ENCODE measurements around the gene RNF44. TPM values are rescaled to one million over a fixed set of nuclear protein-coding genes. Genes with fewer than 3 reads are reported as not detected.

RNF44 gene
- total and polyA plus RNA-seq, 7 donors, result 7.6 to 64.0 (median 15.0) TPM

GRCh38 chr5:176578391-176578808 lies 41.2 kb upstream of the RNF44 start:
- Histone ChIP-seq H3K4me1 (no peaks in the 10 kb centered on the region), H3K27me3 (peaks cover 0 to 13% (median 0%) of the 10 kb centered on the region in 3 donors), H3K27ac (no peak overlapping the region), H3K4me3 (no peak overlapping the region), H3K36me3 (no peaks in the 10 kb centered on the region), H3K9me3 (no peaks in the 10 kb centered on the region)
- TF ChIP-seq POLR2AphosphoS5 (IDR thresholded peaks at IDR 0.05) (no peak), CTCF (IDR thresholded peaks at IDR 0.05) (peak in 1 of 4 experiments; percentile 35)
- WGBS, 2 donors, result 44 to 50% methylated on average over 15 of the region's 15 CpGs
- no peak for DNase-seq
- intact Hi-C loops (cut with DNase I), result loop anchor here (10.0 kb wide), 2 partner anchors 66 to 164 kb away; partner anchors contain the start of genes CLTB and TSPAN17

- TF ChIP-seq EP300 (IDR thresholded peaks at IDR 0.05) (no peak), POLR2A (IDR thresholded peaks at IDR 0.05) (no peak), CTCF (IDR thresholded peaks at IDR 0.05) (no peak), POLR2AphosphoS5 (IDR thresholded peaks at IDR 0.05) (no peak)
- Histone ChIP-seq H3K4me1 (no peaks in the 10 kb centered on the region), H3K36me3 (no peaks in the 10 kb centered on the region), H3K27ac (no peak overlapping the region), H3K9me3 (no peaks in the 10 kb centered on the region), H3K27me3 (peaks cover 0 to 13% (median 0%) of the 10 kb centered on the region in 3 donors), H3K4me3 (no peak overlapping the region)
- intact Hi-C loops (cut with DNase I), result loop anchor here (10.0 kb wide), 2 partner anchors 67 to 163 kb away; partner anchors contain the start of genes CLTB and TSPAN17
- DNase-seq, result no peak
- 86 to 91% methylated on average over 36 of the region's 36 CpGs for WGBS, 2 donors
Observed at GRCh38 chr5:176577312-176578176, 40.3 kb upstream of the RNF44 start.

GRCh38 chr5:176575488-176576422 lies 38.6 kb upstream of the RNF44 start:
- Histone ChIP-seq H3K27me3 (peaks cover 0 to 13% (median 0%) of the 10 kb centered on the region in 3 donors), H3K36me3 (no peaks in the 10 kb centered on the region), H3K9me3 (no peaks in the 10 kb centered on the region), H3K4me3 (no peak overlapping the region), H3K4me1 (no peaks in the 10 kb centered on the region), H3K27ac (no peak overlapping the region)
- TF ChIP-seq EP300 (IDR thresholded peaks at IDR 0.05), result no peak
- no peak for TF ChIP-seq POLR2A (IDR thresholded peaks at IDR 0.05)
- TF ChIP-seq POLR2AphosphoS5 (IDR thresholded peaks at IDR 0.05), result no peak
- no peak for TF ChIP-seq CTCF (IDR thresholded peaks at IDR 0.05)
- WGBS, 2 donors, result 89 to 90% methylated on average over 37 of the region's 37 CpGs
- intact Hi-C loops (cut with DNase I), result loop anchor here (10.0 kb wide), 2 partner anchors 69 to 161 kb away; partner anchors contain the start of genes CLTB and TSPAN17
- no peak for DNase-seq

GRCh38 chr5:176575066-176575465 lies 37.9 kb upstream of the RNF44 start:
- Histone ChIP-seq H3K36me3 (no peaks in the 10 kb centered on the region), H3K27me3 (peaks cover 0 to 16% (median 0%) of the 10 kb centered on the region in 3 donors), H3K27ac (no peak overlapping the region), H3K4me1 (no peaks in the 10 kb centered on the region), H3K4me3 (no peak overlapping the region), H3K9me3 (no peaks in the 10 kb centered on the region)
- DNase-seq, result no peak
- WGBS, 2 donors, result 90 to 91% methylated on average over 14 of the region's 14 CpGs
- TF ChIP-seq POLR2AphosphoS5 (IDR thresholded peaks at IDR 0.05) (no peak), CTCF (IDR thresholded peaks at IDR 0.05) (no peak), EP300 (IDR thresholded peaks at IDR 0.05) (no peak), POLR2A (IDR thresholded peaks at IDR 0.05) (no peak)
- intact Hi-C loops (cut with DNase I), result loop anchor here (10.0 kb wide), 2 partner anchors 70 to 160 kb away; partner anchors contain the start of genes CLTB and TSPAN17

Data from sigmoid colon (tissue), 7 donors.